HCT116 (cell line): ENCODE data around the gene SCRG1. TPM values are rescaled to one million over a fixed set of nuclear protein-coding genes. Genes with fewer than 3 reads are reported as not detected.

Source experiments
- ATAC-seq: fragments of 200-7000 bp; cut with Tn5 transposase; 2 replicates; pipeline ENCODE4 v1.9.1; 2020; ENCODE audit warnings: mild to moderate bottlenecking, moderate library complexity
- BruUV-seq: library from RNA; stranded (reverse); fragments of 400-500 nt; replicated peaks from 2 replicates; lab custom pipeline; 2021; lab: Mats Ljungman, UMichigan
- CTCF ChIA-PET: fragments of 300-600 bp; sonication (Branson Sonifier 250); formaldehyde crosslinking; loops from one replicate; lab custom pipeline; 2021; ENCODE audit warnings: antibody characterized with exemption; lab: Charles Lee
- POLR2A ChIA-PET: fragments of 300-600, 350-600 bp; sonication (Branson Sonifier 250); formaldehyde crosslinking; loops from one replicate; lab custom pipeline; 2021; ENCODE audit warnings: antibody characterized with exemption; lab: Charles Lee
- RAD21 ChIA-PET, 2 experiments: fragments of 300-600 bp; sonication (Branson Sonifier 250); formaldehyde crosslinking; loops; one replicate each; lab custom pipeline; 2023; ENCODE audit warnings: low total read pairs in 2 of 2; ENCODE audit not compliant: uncharacterized antibody in 2 of 2, unreplicated experiment in 2 of 2, low non-redundant PET in 1 of 2; lab: Charles Lee
- DNase-seq: peaks from one replicate; pipeline ENCODE4 v3.0.0-alpha.2; 2010; ENCODE audit warnings: low read depth, low spot score
- H2AFZ ChIP-seq: fragments of 200-600 bp; shearing (Covaris generic), sonication (generic); 2 replicates; pipeline ENCODE4 v1.6.1; 2017; ENCODE audit warnings: low read depth, mixed run types, mixed read lengths, antibody characterized with exemption, low read length; ENCODE audit not compliant: poor library complexity, severe bottlenecking
- H3K27ac ChIP-seq: 2 replicates; pipeline ENCODE4 v1.5.1; 2012; ENCODE audit warnings: low read depth, low read length
- H3K27me3 ChIP-seq: fragments of 200-600 bp; sonication (generic); 2 replicates; pipeline ENCODE4 v1.6.1; 2016; ENCODE audit warnings: mixed run types, low read length, mixed read lengths; ENCODE audit not compliant: insufficient read depth
- H3K36me3 ChIP-seq, 2 experiments: fragments of 200-500 bp in 1 of 2; fragments of 200-600 bp in 1 of 2; sonication (Bioruptor generic) in 1 of 2; sonication (generic) in 1 of 2; 2 replicates each; pipeline versions ENCODE4 v1.5.1 to v1.6.1; 2014 to 2016; ENCODE audit warnings: low read length in 2 of 2, inconsistent platforms in 1 of 2, mixed read lengths in 1 of 2, mixed run types in 1 of 2; ENCODE audit not compliant: insufficient read depth in 2 of 2, control insufficient read depth in 1 of 2
- H3K4me1 ChIP-seq, 2 experiments: fragments of 200-600 bp in 1 of 2; sonication (generic) in 1 of 2; 2 replicates each; pipeline versions ENCODE4 v1.5.1 to v1.6.1; 2012 to 2017; ENCODE audit warnings: low read length in 2 of 2, inconsistent platforms in 1 of 2, mild to moderate bottlenecking in 1 of 2, mixed read lengths in 1 of 2, mixed run types in 1 of 2, moderate library complexity in 1 of 2; ENCODE audit not compliant: insufficient read depth in 2 of 2, control insufficient read depth in 1 of 2
- H3K4me2 ChIP-seq: fragments of 200-600 bp; sonication (generic); 2 replicates; pipeline ENCODE4 v1.6.1; 2017; ENCODE audit warnings: mixed run types, low read length, mixed read lengths
- H3K4me3 ChIP-seq, 2 experiments: fragments of 200-600 bp in 1 of 2; sonication (generic) in 1 of 2; replicated peaks in 1 of 2; 2 replicates each; pipeline ENCODE4 v1.5.1; 2011 to 2016; ENCODE audit warnings: low read length in 2 of 2, control low read depth in 1 of 2, low read depth in 1 of 2, mild to moderate bottlenecking in 1 of 2, mixed read lengths in 1 of 2, mixed run types in 1 of 2
- H3K79me2 ChIP-seq: fragments of 200-600 bp; sonication (generic); 2 replicates; pipeline ENCODE4 v1.6.1; 2017; ENCODE audit warnings: mild to moderate bottlenecking, mixed run types, low read length, moderate library complexity, mixed read lengths; ENCODE audit not compliant: insufficient read depth
- H3K9ac ChIP-seq: fragments of 200-600 bp; sonication (generic); 2 replicates; pipeline ENCODE4 v1.6.1; 2016; ENCODE audit warnings: low read length, mixed read lengths
- H3K9me2 ChIP-seq: fragments of 200-600 bp; sonication (generic), shearing (Covaris generic); 2 replicates; pipeline ENCODE4 v1.6.1; 2017; ENCODE audit warnings: mixed run types, mild to moderate bottlenecking, moderate library complexity; ENCODE audit not compliant: insufficient read depth
- H3K9me3 ChIP-seq, 2 experiments: fragments of 200-500 bp in 1 of 2; fragments of 200-600 bp in 1 of 2; sonication (Bioruptor generic) in 1 of 2; sonication (generic) in 1 of 2; 2 replicates each; pipeline ENCODE4 v1.6.1; 2014 to 2017; ENCODE audit warnings: low read length in 2 of 2, mixed read lengths in 2 of 2, inconsistent platforms in 1 of 2, low read depth in 1 of 2, mild to moderate bottlenecking in 1 of 2, mixed run types in 1 of 2, moderate library complexity in 1 of 2; ENCODE audit not compliant: control insufficient read depth in 1 of 2, insufficient read depth in 1 of 2
- H4K20me1 ChIP-seq: fragments of 200-600 bp; sonication (generic), shearing (Covaris generic); 2 replicates; pipeline ENCODE4 v1.6.1; 2017; ENCODE audit warnings: mixed run types, mild to moderate bottlenecking, moderate library complexity; ENCODE audit not compliant: insufficient read depth
- ELF1 ChIP-seq: IDR thresholded peaks from 2 replicates; pipeline ENCODE4 v1.6.1; 2012; ENCODE audit warnings: low read depth, borderline replicate concordance
- EZH2 ChIP-seq: fragments of 200-600 bp; sonication (generic); IDR thresholded peaks from 2 replicates; pipeline ENCODE4 v1.6.1; 2017; ENCODE audit warnings: antibody characterized with exemption, mixed run types
- POLR2AphosphoS5 ChIP-seq: IDR thresholded peaks from 2 replicates; pipeline ENCODE4 v1.6.1; 2011; ENCODE audit warnings: mild to moderate bottlenecking, low read depth, low read length, moderate library complexity
- RAD21 ChIP-seq: IDR thresholded peaks from 2 replicates; pipeline ENCODE4 v1.6.1; 2012; ENCODE audit warnings: low read depth, mild to moderate bottlenecking
- intact Hi-C: fragments of 100-400 bp; cut with micrococcal nuclease; formaldehyde crosslinking; loops from 2 replicates; pipeline ENCODE4 v1.10.0; 2022
- total RNA-seq: library from RNA; stranded (reverse); gene quantifications from one replicate; pipeline ENCODE4 v1.2.1, GENCODE V29; 2021; ENCODE audit not compliant: unreplicated experiment
- TF ChIP-seq, protein P1 (sequence below): IDR thresholded peaks from 2 replicates; pipeline ENCODE4 v1.6.1; 2011; ENCODE audit warnings: mild to moderate bottlenecking, low read length, moderate library complexity; ENCODE audit not compliant: insufficient replicate concordance; ENCODE audit errors: extremely low read depth
- TF ChIP-seq, protein P2 (sequence below): IDR thresholded peaks from 2 replicates; pipeline ENCODE4 v1.6.1; 2012

Gene SCRG1
- total RNA-seq, 1 experiment from 2014 or later, result not detected

GRCh38 chr4:173442223-173442932 is 43.5 kb upstream of the SCRG1 start:
- ChIA-PET POLR2A (no interaction called here), RAD21 (no interaction called here), CTCF (no interaction called here)
- H3K9me3 ChIP-seq, result no peaks in the 10 kb centered on the region
- H3K4me1 ChIP-seq, result no peaks in the 10 kb centered on the region
- ATAC-seq (no peak), DNase-seq (no peak)
- H2AFZ ChIP-seq, result no peak overlapping the region
- no peak overlapping the region for H3K27ac ChIP-seq
- no peaks in the 10 kb centered on the region for H3K27me3 ChIP-seq
- H3K9ac ChIP-seq, result no peak overlapping the region
- H4K20me1 ChIP-seq, result no peaks in the 10 kb centered on the region
- no TSS peak for BruUV-seq
- H3K9me2 ChIP-seq, result no peaks in the 10 kb centered on the region
- no peaks in the 10 kb centered on the region for H3K79me2 ChIP-seq
- no peak overlapping the region for H3K4me2 ChIP-seq
- no peak for TF ChIP-seq EZH2
- TF ChIP-seq, protein P1, sequence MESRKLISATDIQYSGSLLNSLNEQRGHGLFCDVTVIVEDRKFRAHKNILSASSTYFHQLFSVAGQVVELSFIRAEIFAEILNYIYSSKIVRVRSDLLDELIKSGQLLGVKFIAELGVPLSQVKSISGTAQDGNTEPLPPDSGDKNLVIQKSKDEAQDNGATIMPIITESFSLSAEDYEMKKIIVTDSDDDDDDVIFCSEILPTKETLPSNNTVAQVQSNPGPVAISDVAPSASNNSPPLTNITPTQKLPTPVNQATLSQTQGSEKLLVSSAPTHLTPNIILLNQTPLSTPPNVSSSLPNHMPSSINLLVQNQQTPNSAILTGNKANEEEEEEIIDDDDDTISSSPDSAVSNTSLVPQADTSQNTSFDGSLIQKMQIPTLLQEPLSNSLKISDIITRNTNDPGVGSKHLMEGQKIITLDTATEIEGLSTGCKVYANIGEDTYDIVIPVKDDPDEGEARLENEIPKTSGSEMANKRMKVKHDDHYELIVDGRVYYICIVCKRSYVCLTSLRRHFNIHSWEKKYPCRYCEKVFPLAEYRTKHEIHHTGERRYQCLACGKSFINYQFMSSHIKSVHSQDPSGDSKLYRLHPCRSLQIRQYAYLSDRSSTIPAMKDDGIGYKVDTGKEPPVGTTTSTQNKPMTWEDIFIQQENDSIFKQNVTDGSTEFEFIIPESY, result no peak
- no peak for TF ChIP-seq RAD21
- TF ChIP-seq, protein P2, sequence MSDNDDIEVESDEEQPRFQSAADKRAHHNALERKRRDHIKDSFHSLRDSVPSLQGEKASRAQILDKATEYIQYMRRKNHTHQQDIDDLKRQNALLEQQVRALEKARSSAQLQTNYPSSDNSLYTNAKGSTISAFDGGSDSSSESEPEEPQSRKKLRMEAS, result no peak
- no peak for TF ChIP-seq ELF1
- intact Hi-C loops, result no loop called here
- no peaks in the 10 kb centered on the region for H3K36me3 ChIP-seq
- H3K4me3 ChIP-seq, result no peak overlapping the region

DNA sequence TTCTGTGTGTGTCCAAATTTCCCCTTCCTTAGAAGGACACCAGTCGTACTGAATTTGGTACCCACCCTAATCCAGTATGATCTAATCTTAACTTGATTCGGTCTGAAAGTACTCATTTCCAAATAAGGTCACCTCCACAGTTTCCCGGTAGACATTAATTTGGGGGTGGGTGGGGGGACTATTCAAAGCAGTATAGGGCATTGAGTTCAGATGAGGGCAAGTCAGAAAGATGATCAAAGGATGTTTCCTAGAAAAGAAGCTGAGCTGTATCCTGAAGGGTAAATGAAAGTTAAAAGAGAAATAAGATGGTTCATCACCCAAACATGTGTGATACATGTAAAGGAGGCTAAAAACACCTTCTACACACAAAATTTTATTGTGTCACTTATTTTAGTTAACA is 42.0 kb upstream of the SCRG1 start:
- H3K4me1 ChIP-seq, result no peaks in the 10 kb centered on the region
- RAD21 ChIA-PET, result no interaction called here
- no peaks in the 10 kb centered on the region for H3K9me2 ChIP-seq
- no peak overlapping the region for H3K9ac ChIP-seq
- no peaks in the 10 kb centered on the region for H4K20me1 ChIP-seq
- H3K36me3 ChIP-seq, result no peaks in the 10 kb centered on the region
- no peak overlapping the region for H3K4me2 ChIP-seq
- DNase-seq (no peak), ATAC-seq (no peak)
- no peak overlapping the region for H3K27ac ChIP-seq
- no peak for TF ChIP-seq POLR2AphosphoS5
- no peaks in the 10 kb centered on the region for H3K9me3 ChIP-seq
- no peak overlapping the region for H3K4me3 ChIP-seq
- no TSS peak for BruUV-seq
- POLR2A ChIA-PET, result no interaction called here
- no peaks in the 10 kb centered on the region for H3K27me3 ChIP-seq
- CTCF ChIA-PET, result no interaction called here
- no peak overlapping the region for H2AFZ ChIP-seq
- H3K79me2 ChIP-seq, result no peaks in the 10 kb centered on the region
- intact Hi-C loops, result no loop called here
